ENCODE data around the gene CDRT15.
"Not testable (repeated sequence)": the region's sequence is repeated elsewhere in the genome, so short reads cannot be mapped to it uniquely, and the experiment has no call there.

DNA sequence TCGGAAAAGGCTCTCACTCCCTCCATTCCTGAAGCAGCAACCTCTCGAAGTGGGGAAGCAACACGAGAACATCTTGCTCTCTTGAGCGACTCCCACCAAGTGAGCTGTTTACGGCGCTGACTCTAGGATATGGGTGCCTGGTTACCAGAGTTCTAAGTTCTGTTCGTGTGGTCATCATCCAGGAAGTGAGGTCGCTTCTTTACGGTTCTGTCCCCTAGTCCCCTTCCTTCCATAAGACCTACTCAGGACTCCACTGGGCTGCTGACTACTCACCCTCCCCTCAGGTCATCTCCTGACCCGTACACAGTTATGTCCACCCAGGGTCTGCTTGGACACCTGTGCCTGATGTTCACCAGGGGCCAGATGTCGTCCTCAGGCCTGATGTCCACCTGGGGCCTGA, at the start of gene CDRT15:
- TF ChIP-seq, protein P1, sequence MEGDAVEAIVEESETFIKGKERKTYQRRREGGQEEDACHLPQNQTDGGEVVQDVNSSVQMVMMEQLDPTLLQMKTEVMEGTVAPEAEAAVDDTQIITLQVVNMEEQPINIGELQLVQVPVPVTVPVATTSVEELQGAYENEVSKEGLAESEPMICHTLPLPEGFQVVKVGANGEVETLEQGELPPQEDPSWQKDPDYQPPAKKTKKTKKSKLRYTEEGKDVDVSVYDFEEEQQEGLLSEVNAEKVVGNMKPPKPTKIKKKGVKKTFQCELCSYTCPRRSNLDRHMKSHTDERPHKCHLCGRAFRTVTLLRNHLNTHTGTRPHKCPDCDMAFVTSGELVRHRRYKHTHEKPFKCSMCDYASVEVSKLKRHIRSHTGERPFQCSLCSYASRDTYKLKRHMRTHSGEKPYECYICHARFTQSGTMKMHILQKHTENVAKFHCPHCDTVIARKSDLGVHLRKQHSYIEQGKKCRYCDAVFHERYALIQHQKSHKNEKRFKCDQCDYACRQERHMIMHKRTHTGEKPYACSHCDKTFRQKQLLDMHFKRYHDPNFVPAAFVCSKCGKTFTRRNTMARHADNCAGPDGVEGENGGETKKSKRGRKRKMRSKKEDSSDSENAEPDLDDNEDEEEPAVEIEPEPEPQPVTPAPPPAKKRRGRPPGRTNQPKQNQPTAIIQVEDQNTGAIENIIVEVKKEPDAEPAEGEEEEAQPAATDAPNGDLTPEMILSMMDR (IDR thresholded peaks at IDR 0.05; ENCODE audit: insufficient read depth, low read length, poor library complexity, severe bottlenecking), result not testable (repeated sequence)
- not testable (repeated sequence) for TF ChIP-seq EZH2phosphoT487 (conservative IDR thresholded peaks at IDR 0.05; ENCODE audit: low read length)

All from SU-DHL-6 (cell line).